SK-N-SH (cell line): ENCODE data around the gene ZNF613. TPM values are rescaled to one million over a fixed set of nuclear protein-coding genes. Genes with fewer than 3 reads are reported as not detected.

Experiments used
- CTCF ChIA-PET: fragments of 300-600, 350-600 bp; formaldehyde crosslinking; extraction: SDS; loops from one replicate; lab custom pipeline; 2021; lab: Yijun Ruan, JAX
- POLR2A ChIA-PET: fragments of 350-600 bp; sonication (Branson Sonifier 250); formaldehyde crosslinking; extraction: SDS; loops from one replicate; lab custom pipeline; 2020; ENCODE audit warnings: antibody characterized with exemption, inconsistent platforms; lab: Yijun Ruan, JAX
- DNase-seq: peaks from one replicate; pipeline ENCODE4 v3.0.0; 2012
- H2AFZ ChIP-seq: fragments of 200-600 bp; sonication (generic); 2 replicates; pipeline ENCODE4 v1.8.1; 2016; ENCODE audit warnings: antibody characterized with exemption, mild to moderate bottlenecking, low read depth
- H3F3A ChIP-seq: fragments of 200-600 bp; sonication (generic); replicated peaks from 2 replicates; pipeline ENCODE3; 2016; ENCODE audit warnings: antibody characterized with exemption, mild to moderate bottlenecking; ENCODE audit not compliant: insufficient read depth
- H3K27ac ChIP-seq, 2 experiments: fragments of 200-500 bp in 1 of 2; fragments of 200-600 bp in 1 of 2; sonication (Bioruptor generic) in 1 of 2; sonication (generic), shearing (Covaris generic) in 1 of 2; 2 replicates each; pipeline versions ENCODE4 v1.5.1 to v1.6.1; 2014 to 2016; ENCODE audit warnings: low read depth in 2 of 2, inconsistent platforms in 1 of 2, low read length in 1 of 2, mild to moderate bottlenecking in 1 of 2, mixed read lengths in 1 of 2
- H3K27me3 ChIP-seq: fragments of 200-600 bp; sonication (generic), shearing (Covaris generic); 2 replicates; pipeline ENCODE4 v1.6.1; 2016; ENCODE audit warnings: mixed run types; ENCODE audit not compliant: insufficient read depth
- H3K36me3 ChIP-seq, 2 experiments: fragments of 200-500 bp in 1 of 2; fragments of 200-600 bp in 1 of 2; sonication (Bioruptor generic) in 1 of 2; sonication (generic) in 1 of 2; replicated peaks in 1 of 2; 2 replicates each; pipeline versions ENCODE3 to v1.5.1; 2014 to 2016; ENCODE audit warnings: low read length in 1 of 2, mild to moderate bottlenecking in 1 of 2; ENCODE audit not compliant: insufficient read depth in 2 of 2, control insufficient read depth in 1 of 2
- H3K4me1 ChIP-seq, 2 experiments: fragments of 200-500 bp in 1 of 2; fragments of 200-600 bp in 1 of 2; sonication (Bioruptor generic) in 1 of 2; sonication (generic), shearing (Covaris generic) in 1 of 2; 2 replicates each; pipeline versions ENCODE4 v1.5.1 to v1.6.1; 2014 to 2016; ENCODE audit warnings: low read depth in 1 of 2, low read length in 1 of 2, mixed run types in 1 of 2; ENCODE audit not compliant: insufficient read depth in 2 of 2, control insufficient read depth in 1 of 2
- H3K4me2 ChIP-seq: fragments of 200-600 bp; sonication (generic), shearing (Covaris generic); 2 replicates; pipeline ENCODE4 v1.6.1; 2017; ENCODE audit warnings: mixed run types
- H3K4me3 ChIP-seq, 2 experiments: fragments of 200-500 bp in 1 of 2; fragments of 200-600 bp in 1 of 2; sonication (Bioruptor generic) in 1 of 2; sonication (generic), shearing (Covaris generic) in 1 of 2; 2 replicates each; pipeline versions ENCODE4 v1.5.1 to v1.8.1; 2014 to 2016; ENCODE audit warnings: low read depth in 2 of 2, inconsistent platforms in 1 of 2, low read length in 1 of 2, mild to moderate bottlenecking in 1 of 2, mixed read lengths in 1 of 2, moderate library complexity in 1 of 2
- H3K79me2 ChIP-seq: fragments of 200-600 bp; sonication (generic); 2 replicates; pipeline ENCODE4 v1.8.1; 2017; ENCODE audit warnings: mild to moderate bottlenecking; ENCODE audit not compliant: insufficient read depth
- H3K9ac ChIP-seq: fragments of 200-600 bp; sonication (generic); 2 replicates; pipeline ENCODE4 v1.6.1; 2017; ENCODE audit warnings: mixed run types
- H3K9me2 ChIP-seq: fragments of 200-600 bp; sonication (generic); 2 replicates; pipeline ENCODE4 v1.6.1; 2017; ENCODE audit warnings: mixed run types
- H3K9me3 ChIP-seq: fragments of 200-600 bp; sonication (generic); 2 replicates; pipeline ENCODE4 v1.6.1; 2017; ENCODE audit warnings: mixed run types, mild to moderate bottlenecking, moderate library complexity
- H4K20me1 ChIP-seq: fragments of 200-600 bp; sonication (generic); 2 replicates; pipeline ENCODE4 v1.6.1; 2017; ENCODE audit warnings: mild to moderate bottlenecking, mixed run types; ENCODE audit not compliant: insufficient read depth
- FOSL2 ChIP-seq: IDR thresholded peaks from 2 replicates; pipeline ENCODE4 v1.4.0; 2012; ENCODE audit warnings: low read depth, mild to moderate bottlenecking, moderate library complexity, borderline replicate concordance
- FOXJ3 ChIP-seq: sonication (generic); formaldehyde crosslinking; IDR thresholded peaks from 2 replicates; pipeline ENCODE4 v1.5.1; 2020; ENCODE audit warnings: mild to moderate bottlenecking, missing genetic modification reagents
- FOXM1 ChIP-seq: IDR thresholded peaks from 2 replicates; pipeline ENCODE4 v1.4.0; 2012; ENCODE audit warnings: low read depth, mild to moderate bottlenecking
- GABPA ChIP-seq: IDR thresholded peaks from 2 replicates; pipeline ENCODE4 v1.4.0; 2012; ENCODE audit warnings: low read depth, mild to moderate bottlenecking
- JUND ChIP-seq: IDR thresholded peaks from 2 replicates; pipeline ENCODE4 v1.4.0; 2012
- MXI1 ChIP-seq: IDR thresholded peaks from 2 replicates; pipeline ENCODE4 v1.6.1; 2012; ENCODE audit warnings: mild to moderate bottlenecking, low read depth, low read length, improper control_type of control experiment
- PBX3 ChIP-seq: IDR thresholded peaks from 2 replicates; pipeline ENCODE4; 2012
- POLR2AphosphoS5 ChIP-seq: IDR thresholded peaks from 2 replicates; pipeline ENCODE4 v1.6.1; 2012; ENCODE audit warnings: low read depth, low read length
- REST ChIP-seq: IDR thresholded peaks from 2 replicates; pipeline ENCODE4 v1.6.1; 2012; ENCODE audit warnings: mild to moderate bottlenecking, low read depth, low read length, moderate library complexity
- RXRA ChIP-seq: IDR thresholded peaks from 2 replicates; pipeline ENCODE4 v1.4.0; 2012; ENCODE audit warnings: low read depth, mild to moderate bottlenecking, borderline replicate concordance
- SIN3A ChIP-seq: IDR thresholded peaks from 2 replicates; pipeline ENCODE4 v1.6.1; 2012; ENCODE audit warnings: low read depth, mild to moderate bottlenecking, low read length, moderate library complexity, borderline replicate concordance
- TCF12 ChIP-seq: IDR thresholded peaks from 2 replicates; pipeline ENCODE4 v1.4.0; 2012
- USF1 ChIP-seq: IDR thresholded peaks from 2 replicates; pipeline ENCODE4 v1.4.0; 2012; ENCODE audit warnings: low read depth, borderline replicate concordance
- WGBS: methylation state at CpG from one replicate; pipeline ENCODE4 v1.1.6; 2017; ENCODE audit warnings: low lambda C conversion rate; 5-methylcytosine and 5-hydroxymethylcytosine counted together
- polyA plus RNA-seq, 3 experiments: library from polyadenylated mRNA; depleted of rRNA; stranded (reverse); fragments of >200 nt; gene quantifications; 2 replicates each; pipeline ENCODE4 v1.2.3, GENCODE V29; 2012

ZNF613 gene
- polyA plus RNA-seq, 1 of the 3 experiments (the other 2 are of a cell fraction) = 2.2 TPM

DNA sequence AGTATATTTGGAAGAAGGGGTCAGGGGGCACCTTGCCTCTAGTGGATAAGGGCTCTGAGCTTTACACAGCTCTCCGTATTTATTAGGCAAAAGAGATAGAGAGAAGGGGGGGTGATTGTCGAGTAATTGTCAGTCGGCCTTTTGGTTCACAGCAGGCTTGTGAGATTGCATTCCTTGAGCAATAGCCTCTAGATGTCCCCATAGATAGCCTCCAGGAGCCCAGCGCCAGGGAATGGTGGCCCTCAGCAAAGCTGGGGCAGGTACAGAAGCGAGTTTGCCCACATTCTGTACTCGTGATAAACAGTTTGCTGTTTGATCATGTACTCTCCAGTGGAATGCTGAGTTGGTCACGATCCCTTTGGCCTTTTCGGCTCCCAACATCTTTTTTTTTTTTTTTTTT lies 4.6 kb downstream of the ZNF613 start:
- H3K4me1 ChIP-seq = peaks cover 0 to 4% of the 10 kb centered on the region in 2 experiments; a peak in 1 of 4 replicates
- no peak overlapping the region for H3K27ac ChIP-seq
- DNase-seq = no peak
- ChIA-PET CTCF (no interaction called here), POLR2A (no interaction called here)
- no peak overlapping the region for H3K9ac ChIP-seq
- H3K36me3 ChIP-seq = peaks cover 34 to 73% of the 10 kb centered on the region in 2 experiments
- H3K9me2 ChIP-seq = no peaks in the 10 kb centered on the region
- no peaks in the 10 kb centered on the region for H3K27me3 ChIP-seq
- peaks cover 18% of the 10 kb centered on the region for H3K79me2 ChIP-seq
- H3K9me3 ChIP-seq = no peaks in the 10 kb centered on the region; the same call in 1 of the 2 replicates
- TF ChIP-seq JUND = no peak
- no peak for TF ChIP-seq POLR2AphosphoS5
- TF ChIP-seq FOSL2 = no peak
- no peak for TF ChIP-seq FOXJ3
- no peak for TF ChIP-seq GABPA
- TF ChIP-seq RXRA = no peak
- no peak for TF ChIP-seq FOXM1
- TF ChIP-seq USF1 = no peak
- TF ChIP-seq REST = no peak
- TF ChIP-seq SIN3A = no peak
- TF ChIP-seq MXI1 = no peak
- TF ChIP-seq TCF12 = no peak
- H4K20me1 ChIP-seq = no peaks in the 10 kb centered on the region
- H3K4me3 ChIP-seq = no peak overlapping the region
- H2AFZ ChIP-seq = no peak overlapping the region
- no peaks in the 10 kb centered on the region for H3F3A ChIP-seq
- no peak overlapping the region for H3K4me2 ChIP-seq
- WGBS = 77% methylated on average over 8 of the region's 8 CpGs

DNA sequence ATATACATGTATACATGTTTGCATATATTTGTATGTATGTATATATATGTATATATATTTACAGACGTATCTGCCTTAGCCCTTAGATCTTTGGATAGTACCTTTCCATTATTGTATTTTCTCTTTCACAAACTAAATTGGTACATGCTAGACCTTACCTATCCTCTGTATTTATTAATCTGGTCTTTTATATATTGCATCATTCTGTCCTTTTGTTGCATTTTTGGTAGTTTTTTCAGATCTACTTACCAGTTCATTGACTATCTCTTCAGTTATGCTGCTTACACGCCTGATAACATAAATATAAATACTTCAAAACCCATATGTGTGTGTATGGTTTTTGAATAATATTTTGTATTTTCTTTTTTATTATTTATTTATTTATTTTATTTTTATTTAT lies 11.7 kb downstream of the ZNF613 start:
- H3K9ac ChIP-seq = no peak overlapping the region
- DNase-seq = no peak
- H3K4me1 ChIP-seq = no peaks in the 10 kb centered on the region
- CTCF ChIA-PET = no interaction called here
- no peaks in the 10 kb centered on the region for H3F3A ChIP-seq
- TF ChIP-seq PBX3 = no peak
- H3K4me2 ChIP-seq = no peak overlapping the region
- peaks cover 3% of the 10 kb centered on the region; the same call in 1 of the 2 replicates for H3K79me2 ChIP-seq
- no peaks in the 10 kb centered on the region for H4K20me1 ChIP-seq
- H3K4me3 ChIP-seq = no peak overlapping the region
- 88% methylated on average over 2 of the region's 2 CpGs for WGBS
- POLR2A ChIA-PET = no interaction called here
- H3K9me3 ChIP-seq = peaks cover 12% of the 10 kb centered on the region
- no peaks in the 10 kb centered on the region for H3K27me3 ChIP-seq
- no peak overlapping the region for H3K27ac ChIP-seq
- no peaks in the 10 kb centered on the region for H3K9me2 ChIP-seq
- H2AFZ ChIP-seq = no peak overlapping the region
- peaks cover 60 to 90% of the 10 kb centered on the region in 2 experiments for H3K36me3 ChIP-seq
